SK-N-SH (cell line): ENCODE measurements around the gene CSKMT.

Experiments used
- CTCF ChIP-seq: fragments of 200-600 bp; sonication (generic); IDR thresholded peaks from 2 replicates; pipeline ENCODE4 v1.6.1; 2017; ENCODE audit warnings: antibody characterized with exemption, mild to moderate bottlenecking, moderate library complexity
- EZH2phosphoT487 ChIP-seq: fragments of 200-600 bp; sonication (generic); IDR thresholded peaks from 2 replicates; pipeline ENCODE4 v1.6.1; 2017; ENCODE audit warnings: low read depth, mixed run types, mild to moderate bottlenecking, antibody characterized with exemption, moderate library complexity, borderline replicate concordance
- MAX ChIP-seq: IDR thresholded peaks from 2 replicates; pipeline ENCODE4 v1.4.0; 2012; ENCODE audit warnings: low read depth
- PBX3 ChIP-seq: IDR thresholded peaks from 2 replicates; pipeline ENCODE4; 2012
- POLR2AphosphoS5 ChIP-seq: IDR thresholded peaks from 2 replicates; pipeline ENCODE4 v1.6.1; 2012; ENCODE audit warnings: low read depth, low read length
- SIN3A ChIP-seq: IDR thresholded peaks from 2 replicates; pipeline ENCODE4 v1.6.1; 2012; ENCODE audit warnings: low read depth, mild to moderate bottlenecking, low read length, moderate library complexity, borderline replicate concordance
- USF2 ChIP-seq: fragments of 150-350 bp; IDR thresholded peaks from 2 replicates; pipeline ENCODE4 v1.6.1; 2017; ENCODE audit warnings: antibody characterized with exemption, low read length, low read depth, borderline replicate concordance

GRCh38 chr11:62649486-62649885 lies 15.6 kb upstream of the CSKMT start:
- TF ChIP-seq CTCF (no peak), USF2 (no peak), SIN3A (no peak), POLR2AphosphoS5 (no peak), EZH2phosphoT487 (no peak), MAX (no peak), PBX3 (no peak)
